CD14-positive monocyte (primary cell): ENCODE results near the gene MGLL. TPM values are rescaled to one million over a fixed set of nuclear protein-coding genes. Genes with fewer than 3 reads are reported as not detected.

Experiments
- DNase-seq, 3 donors: peaks; one replicate each; pipeline ENCODE4 v3.0.0-alpha.2; 2011 to 2022
- H2AFZ ChIP-seq: 2 replicates; pipeline ENCODE4 v1.6.0; 2012; ENCODE audit warnings: mild to moderate bottlenecking, low read depth, low read length, inconsistent platforms; ENCODE audit not compliant: insufficient read depth, poor library complexity, severe bottlenecking
- H3K27ac ChIP-seq, 2 donors: 1 replicate in 1 of 2; 2 replicates in 1 of 2; pipeline ENCODE4 v1.5.1; 2012 to 2013; ENCODE audit warnings: low read length in 2 of 2, control low read depth in 1 of 2, inconsistent platforms in 1 of 2, low read depth in 1 of 2, mild to moderate bottlenecking in 1 of 2
- H3K27me3 ChIP-seq, 2 donors: one replicate each; pipeline versions ENCODE4 v1.6.0 to v1.6.1; 2011 to 2013; ENCODE audit warnings: low read length in 2 of 2; ENCODE audit not compliant: control insufficient read depth in 2 of 2, insufficient read depth in 2 of 2
- H3K36me3 ChIP-seq, 2 donors: replicated peaks in 1 of 2; 1 replicate in 1 of 2; 2 replicates in 1 of 2; pipeline versions ENCODE4 v1.5.1 to v1.6.1; 2012 to 2013; ENCODE audit warnings: low read length in 2 of 2, control low read depth in 1 of 2, inconsistent platforms in 1 of 2, mild to moderate bottlenecking in 1 of 2; ENCODE audit not compliant: insufficient read depth in 2 of 2, control insufficient read depth in 1 of 2
- H3K4me1 ChIP-seq, 2 donors: 1 replicate in 1 of 2; 2 replicates in 1 of 2; pipeline versions ENCODE4 v1.5.1 to v1.6.1; 2012 to 2013; ENCODE audit warnings: low read length in 2 of 2, control low read depth in 1 of 2, inconsistent platforms in 1 of 2, mild to moderate bottlenecking in 1 of 2, moderate library complexity in 1 of 2; ENCODE audit not compliant: insufficient read depth in 2 of 2, control insufficient read depth in 1 of 2
- H3K4me2 ChIP-seq: replicated peaks from 2 replicates; pipeline ENCODE3; 2012; ENCODE audit warnings: low read length, moderate library complexity, mild to moderate bottlenecking; ENCODE audit not compliant: poor library complexity, severe bottlenecking; ENCODE audit errors: extremely low read depth
- H3K4me3 ChIP-seq, 3 experiments: fragments of 200-600 bp in 1 of 3; sonication (generic) in 1 of 3; replicated peaks in 1 of 3; 1 replicate in 2 of 3; 2 replicates in 1 of 3; pipeline ENCODE4 v1.5.1; 2011 to 2013; ENCODE audit warnings: low read length in 3 of 3, mild to moderate bottlenecking in 3 of 3, control low read depth in 2 of 3, low read depth in 2 of 3, inconsistent platforms in 1 of 3, moderate library complexity in 1 of 3
- H3K79me2 ChIP-seq: 2 replicates; pipeline ENCODE4 v1.6.0; 2012; ENCODE audit warnings: mild to moderate bottlenecking, control low read depth, inconsistent platforms, low read length, moderate library complexity; ENCODE audit not compliant: insufficient read depth
- H3K9ac ChIP-seq: 2 replicates; pipeline ENCODE4 v1.6.0; 2017; ENCODE audit warnings: low read length, mild to moderate bottlenecking; ENCODE audit not compliant: insufficient read depth, poor library complexity, severe bottlenecking
- H3K9me3 ChIP-seq, 2 donors: replicated peaks in 1 of 2; 1 replicate in 1 of 2; 2 replicates in 1 of 2; pipeline versions ENCODE4 v1.5.1 to v1.6.1; 2012 to 2013; ENCODE audit warnings: low read length in 2 of 2, control low read depth in 1 of 2; ENCODE audit not compliant: control insufficient read depth in 1 of 2, insufficient read depth in 1 of 2
- H4K20me1 ChIP-seq: 2 replicates; pipeline ENCODE4 v1.6.0; 2012; ENCODE audit warnings: mild to moderate bottlenecking, low read length, control low read depth, moderate library complexity; ENCODE audit not compliant: insufficient read depth
- H3K27ac Mint-ChIP-seq, 7 donors: one replicate each; pipeline ENCODE4 v1.8.0; 2020; ENCODE audit warnings: mild to moderate bottlenecking in 7 of 7, mixed read lengths in 7 of 7, moderate library complexity in 6 of 7, inconsistent platforms in 2 of 7
- H3K27me3 Mint-ChIP-seq, 3 donors: one replicate each; pipeline ENCODE4 v1.8.0; 2021 to 2022; ENCODE audit warnings: low read depth in 3 of 3, mild to moderate bottlenecking in 3 of 3, mixed read lengths in 3 of 3, moderate library complexity in 3 of 3, inconsistent platforms in 1 of 3
- H3K36me3 Mint-ChIP-seq, 2 donors: one replicate each; pipeline ENCODE4 v1.8.0; 2020; ENCODE audit warnings: mixed read lengths in 2 of 2, inconsistent platforms in 1 of 2, mild to moderate bottlenecking in 1 of 2
- H3K4me1 Mint-ChIP-seq: one replicate; pipeline ENCODE4 v1.8.0; 2020; ENCODE audit warnings: mild to moderate bottlenecking, mixed read lengths
- H3K4me3 Mint-ChIP-seq, 2 donors: one replicate each; pipeline ENCODE4 v1.8.0; 2020; ENCODE audit warnings: mild to moderate bottlenecking in 2 of 2, mixed read lengths in 2 of 2, moderate library complexity in 1 of 2
- H3K9me3 Mint-ChIP-seq, 7 donors: one replicate each; pipeline ENCODE4 v1.8.0; 2020 to 2022; ENCODE audit warnings: mixed read lengths in 7 of 7, mild to moderate bottlenecking in 6 of 7, moderate library complexity in 6 of 7, inconsistent platforms in 2 of 7
- CTCF ChIP-seq: fragments of 200-600 bp; IDR thresholded peaks from one replicate; pipeline ENCODE4 v1.8.0; 2022; ENCODE audit warnings: antibody characterized with exemption, mild to moderate bottlenecking
- WGBS: methylation state at CpG from one replicate; pipeline ENCODE4 v1.1.5; 2013; ENCODE audit warnings: missing lambda C conversion rate; ENCODE audit not compliant: insufficient coverage; 5-methylcytosine and 5-hydroxymethylcytosine counted together
- intact Hi-C, 2 donors: fragments of 100-400 bp; cut with micrococcal nuclease; formaldehyde crosslinking; loops; one replicate each; pipeline versions ENCODE4 v1.15.0 to v1.15.1; 2023
- polyA plus RNA-seq, 3 donors: library from polyadenylated mRNA; depleted of rRNA in 1 of 3; unstranded in 2 of 3; stranded (reverse) in 1 of 3; fragments of 300-500 nt in 2 of 3; fragments of >200 nt in 1 of 3; fragmentation: Illumina TruSeq in 2 of 3; gene quantifications; 1 replicate in 2 of 3; 2 replicates in 1 of 3; pipeline ENCODE4 v1.2.3, GENCODE V29; 2012 to 2021

Gene MGLL
- polyA plus RNA-seq, 3 donors: 4.4 to 10.0 (median 6.4) TPM

GRCh38 chr3:127758013-127758412 lies 64.3 kb downstream of the MGLL start:
- no peak overlapping the region for H3K4me3 Mint-ChIP-seq
- no peaks in the 10 kb centered on the region for H3K79me2 ChIP-seq
- WGBS: 100% methylated on average over 2 of the region's 3 CpGs

GRCh38 chr3:127755305-127755681 lies 67.0 kb downstream of the MGLL start:
- Histone ChIP-seq H3K36me3 (no peaks in the 10 kb centered on the region), H3K4me3 (peak overlapping the region in 1 of 3 experiments; percentile 46), H2AFZ (peak overlapping the region; percentile 27), H3K27ac (peak overlapping the region; percentile 87 to 93), H3K4me1 (peaks cover 41 to 45% of the 10 kb centered on the region in 2 donors), H3K27me3 (no peaks in the 10 kb centered on the region), H3K79me2 (no peaks in the 10 kb centered on the region), H3K4me2 (peak overlapping the region; percentile 60), H3K9me3 (no peaks in the 10 kb centered on the region), H4K20me1 (no peaks in the 10 kb centered on the region), H3K9ac (peak overlapping the region; percentile 27)
- Mint-ChIP-seq H3K4me3 (peak overlapping the region; percentile 70 to 80), H3K4me1 (peaks cover 47% of the 10 kb centered on the region), H3K27me3 (peaks cover 1 to 8% (median 3%) of the 10 kb centered on the region in 3 donors), H3K9me3 (peaks cover 0 to 3% (median 0%) of the 10 kb centered on the region in 7 donors), H3K36me3 (peaks cover 0 to 11% of the 10 kb centered on the region in 2 donors), H3K27ac (peak overlapping the region; percentile 94 to 98 (median 96))
- TF ChIP-seq CTCF: no peak
- DNase-seq: peak in 1 of 3 donors; percentile 27
- 66% methylated on average over 9 of the region's 12 CpGs for WGBS
- intact Hi-C loops: no loop called here

More at GRCh38 chr3:127758013-127758412, 64.3 kb downstream of the MGLL start:
- Histone ChIP-seq H4K20me1 (no peaks in the 10 kb centered on the region), H3K27ac (no peak overlapping the region), H3K9ac (no peak overlapping the region), H3K9me3 (no peaks in the 10 kb centered on the region), H2AFZ (no peak overlapping the region), H3K4me3 (no peak overlapping the region), H3K36me3 (no peaks in the 10 kb centered on the region), H3K27me3 (no peaks in the 10 kb centered on the region), H3K4me2 (no peak overlapping the region), H3K4me1 (peaks cover 51 to 57% of the 10 kb centered on the region in 2 donors)
- Mint-ChIP-seq H3K27me3 (peaks cover 7 to 12% (median 10%) of the 10 kb centered on the region in 3 donors), H3K27ac (no peak overlapping the region), H3K36me3 (peaks cover 0 to 6% of the 10 kb centered on the region in 2 donors), H3K9me3 (peaks cover 0 to 3% (median 0%) of the 10 kb centered on the region in 7 donors), H3K4me1 (peaks cover 58% of the 10 kb centered on the region)
- TF ChIP-seq CTCF: no peak
- DNase-seq: no peak
- intact Hi-C loops: no loop called here
